GM12872 (cell line): ENCODE data around the gene COL23A1.

Experiments used
- TF ChIP-seq, protein P1 (sequence below): IDR thresholded peaks from 3 replicates; pipeline ENCODE4 v1.5.1; 2011; ENCODE audit warnings: low read depth, mild to moderate bottlenecking, low read length, moderate library complexity; ENCODE audit not compliant: insufficient read depth

The COL23A1 gene

DNA sequence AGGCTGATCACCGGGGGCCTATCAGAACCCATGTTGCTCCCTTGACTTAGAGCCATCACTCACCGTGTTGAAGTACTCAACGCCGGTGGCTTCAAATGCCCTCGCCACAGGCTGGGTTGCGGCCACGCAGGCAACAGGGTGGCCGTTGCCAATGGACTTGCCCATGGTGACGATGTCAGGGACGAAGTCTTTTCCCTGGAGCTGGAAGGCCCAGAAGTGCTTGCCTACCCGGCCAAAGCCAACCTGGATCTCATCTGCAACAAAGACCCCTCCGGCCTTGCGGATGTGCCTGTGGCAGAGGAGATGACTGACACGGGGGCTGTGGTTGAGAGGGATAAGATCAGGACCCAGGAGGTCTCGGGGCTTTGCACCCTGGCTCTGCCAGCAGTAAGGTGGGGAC, 367.9 kb downstream of the COL23A1 start:
- TF ChIP-seq, protein P1, sequence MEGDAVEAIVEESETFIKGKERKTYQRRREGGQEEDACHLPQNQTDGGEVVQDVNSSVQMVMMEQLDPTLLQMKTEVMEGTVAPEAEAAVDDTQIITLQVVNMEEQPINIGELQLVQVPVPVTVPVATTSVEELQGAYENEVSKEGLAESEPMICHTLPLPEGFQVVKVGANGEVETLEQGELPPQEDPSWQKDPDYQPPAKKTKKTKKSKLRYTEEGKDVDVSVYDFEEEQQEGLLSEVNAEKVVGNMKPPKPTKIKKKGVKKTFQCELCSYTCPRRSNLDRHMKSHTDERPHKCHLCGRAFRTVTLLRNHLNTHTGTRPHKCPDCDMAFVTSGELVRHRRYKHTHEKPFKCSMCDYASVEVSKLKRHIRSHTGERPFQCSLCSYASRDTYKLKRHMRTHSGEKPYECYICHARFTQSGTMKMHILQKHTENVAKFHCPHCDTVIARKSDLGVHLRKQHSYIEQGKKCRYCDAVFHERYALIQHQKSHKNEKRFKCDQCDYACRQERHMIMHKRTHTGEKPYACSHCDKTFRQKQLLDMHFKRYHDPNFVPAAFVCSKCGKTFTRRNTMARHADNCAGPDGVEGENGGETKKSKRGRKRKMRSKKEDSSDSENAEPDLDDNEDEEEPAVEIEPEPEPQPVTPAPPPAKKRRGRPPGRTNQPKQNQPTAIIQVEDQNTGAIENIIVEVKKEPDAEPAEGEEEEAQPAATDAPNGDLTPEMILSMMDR: no peak

DNA sequence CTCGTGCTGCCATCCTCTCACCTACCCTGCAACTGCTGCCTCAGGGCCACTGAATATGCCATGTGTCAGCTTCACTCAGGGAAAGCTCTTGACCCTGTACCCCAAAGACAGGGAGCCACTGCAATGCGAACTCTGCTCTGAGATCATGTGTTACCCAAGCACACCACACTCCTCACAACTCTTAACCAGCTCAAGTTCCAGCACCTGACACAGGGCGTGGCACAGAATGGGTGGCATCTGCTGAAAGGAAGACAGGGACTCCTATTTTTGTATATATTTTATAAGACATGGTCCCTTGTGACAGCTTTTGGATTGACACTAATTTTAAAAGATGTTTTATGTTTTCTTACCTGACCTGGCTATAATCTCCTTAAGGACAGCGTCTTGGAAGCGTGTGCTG, 368.3 kb downstream of the COL23A1 start:
- TF ChIP-seq, protein P1: no peak

DNA sequence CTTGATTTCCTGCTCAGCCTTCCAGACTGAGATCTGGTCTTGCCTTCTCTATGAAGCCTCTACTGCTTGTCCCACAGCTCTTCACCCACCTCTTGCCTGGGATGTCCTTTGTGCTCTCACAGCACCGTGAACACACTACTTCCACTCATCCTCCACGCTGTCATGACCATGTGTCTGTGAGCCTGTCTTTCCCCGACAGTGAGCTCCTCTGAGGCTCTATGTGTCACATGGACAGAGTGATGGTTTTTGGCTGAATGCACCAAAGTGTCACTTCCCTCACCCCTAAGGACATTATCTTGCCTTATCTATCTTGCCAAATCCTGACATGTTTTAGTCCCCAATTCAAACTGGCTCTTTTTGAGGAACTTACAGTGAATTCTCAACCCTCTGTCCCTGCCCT, 368.9 kb downstream of the COL23A1 start:
- TF ChIP-seq, protein P1: no peak

DNA sequence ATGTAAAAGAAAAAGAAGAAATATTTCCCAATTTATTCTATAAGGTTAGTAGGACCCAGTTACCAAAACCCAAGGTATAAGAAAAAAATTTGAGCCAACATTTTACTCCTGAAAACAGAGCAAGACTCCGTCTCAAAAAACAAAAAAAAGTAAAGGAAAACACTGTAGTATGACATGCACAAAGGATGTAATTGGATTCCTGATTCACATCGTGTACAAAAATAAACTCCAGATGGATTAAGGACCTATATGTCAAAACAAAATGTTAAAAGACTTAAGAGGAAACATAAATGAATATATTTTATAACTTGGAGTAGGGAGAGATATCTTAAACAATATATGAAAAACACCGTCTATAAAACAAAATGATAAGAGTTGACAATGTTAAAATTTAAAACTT, 371.4 kb downstream of the COL23A1 start:
- TF ChIP-seq, protein P1: no peak

DNA sequence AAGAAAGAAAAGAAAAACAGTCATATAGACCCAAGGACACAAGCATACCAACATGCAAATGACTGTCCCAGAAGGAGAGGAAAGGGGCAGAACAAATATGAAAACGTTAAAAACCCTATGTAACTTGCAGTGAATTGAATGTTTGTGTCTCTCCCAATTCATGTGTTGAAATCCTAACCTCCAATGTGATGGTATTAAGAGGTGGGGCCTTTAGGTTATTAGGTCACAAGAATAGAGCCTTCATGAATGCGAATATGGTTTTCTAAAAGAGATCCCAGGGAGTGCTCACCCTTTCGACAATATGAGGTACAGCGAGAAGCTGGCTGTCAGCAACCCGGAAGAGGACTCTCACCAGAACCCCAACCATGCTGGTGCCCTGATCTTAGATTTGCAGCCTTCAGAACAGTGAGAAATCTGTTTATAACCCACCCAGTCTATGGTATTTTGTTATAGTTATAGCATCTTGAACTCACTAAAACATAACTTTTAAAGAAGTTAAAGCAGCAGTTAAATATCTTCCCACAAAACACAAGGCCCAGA, 371.9 kb downstream of the COL23A1 start:
- TF ChIP-seq, protein P1: no peak

DNA sequence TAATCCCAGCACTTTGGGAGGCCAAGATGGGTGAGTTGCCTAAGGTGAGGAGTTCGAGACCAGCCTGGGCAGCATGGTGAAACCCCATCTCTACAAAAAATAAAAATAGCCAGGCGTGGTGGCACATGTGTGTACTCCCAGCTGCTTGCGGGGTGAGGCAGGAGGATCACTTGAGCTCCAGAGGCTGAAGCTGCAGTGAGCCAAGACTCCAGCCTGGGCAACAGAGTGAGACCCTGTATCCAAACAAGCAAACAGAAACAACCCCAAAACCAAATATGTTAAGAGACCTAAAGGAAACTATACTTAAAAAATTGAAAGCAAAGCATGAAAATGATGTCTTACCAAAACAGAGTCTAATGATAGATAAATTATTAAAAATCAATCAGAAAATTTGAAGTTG, 373.4 kb downstream of the COL23A1 start:
- TF ChIP-seq, protein P1: no peak

DNA sequence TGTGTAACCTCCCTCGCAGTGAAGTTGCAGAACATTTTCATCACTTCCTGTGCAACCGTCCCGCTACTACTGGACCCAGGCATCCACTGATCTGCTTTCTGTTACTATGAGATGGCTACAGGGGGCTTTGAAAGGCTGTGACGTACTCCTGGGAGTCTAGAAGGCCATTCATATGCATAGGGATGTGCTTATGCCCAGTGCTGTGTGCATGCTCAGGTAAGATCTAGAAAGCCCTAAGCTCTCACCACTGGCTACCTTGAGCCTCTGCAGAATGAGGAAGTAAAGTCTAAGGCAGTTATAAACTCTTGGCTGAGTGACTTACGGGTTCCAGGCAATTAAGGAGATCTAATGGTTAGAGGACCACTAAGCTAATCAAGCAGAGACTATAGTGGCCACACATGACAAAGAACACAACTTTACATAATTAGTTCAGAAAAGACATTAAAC, 374.1 kb downstream of the COL23A1 start:
- TF ChIP-seq, protein P1: no peak
